Natural killer cell treated with Interleukin-12 subunit alpha and Interleukin-12 subunit beta and Interleukin-15 and Interleukin-18, amount 100 ng/mL, for 72 hours (primary cell): ENCODE data around the gene MFSD6. TPM values are rescaled to one million over a fixed set of nuclear protein-coding genes. Genes with fewer than 3 reads are reported as not detected.
"Not testable (repeated sequence)": the region's sequence is repeated elsewhere in the genome, so short reads cannot be mapped to it uniquely, and the experiment has no call there.

Experiments
- ATAC-seq, 2 donors: fragments of 150-1000 bp; cut with Tn5 transposase in 1 of 2; sonication (Bioruptor Pico), chemical (Tn5 transposase) in 1 of 2; 2 replicates each; pipeline ENCODE4 v1.10.0; 2021
- DNase-seq: peaks from one replicate; pipeline ENCODE4 v3.0.0; 2022; ENCODE audit warnings: low spot score
- H3K27ac Mint-ChIP-seq, 2 donors: 1 replicate in 1 of 2; 2 replicates in 1 of 2; pipeline ENCODE4 v1.8.0; 2022; ENCODE audit warnings: mixed read lengths in 2 of 2, mild to moderate bottlenecking in 1 of 2, moderate library complexity in 1 of 2
- H3K27me3 Mint-ChIP-seq, 2 donors: 1 replicate in 1 of 2; 2 replicates in 1 of 2; pipeline ENCODE4 v1.8.0; 2022; ENCODE audit warnings: mixed read lengths in 2 of 2
- H3K36me3 Mint-ChIP-seq: one replicate; pipeline ENCODE4 v1.8.0; 2022; ENCODE audit warnings: mixed read lengths
- H3K4me1 Mint-ChIP-seq, 2 donors: 1 replicate in 1 of 2; 2 replicates in 1 of 2; pipeline ENCODE4 v1.8.0; 2022; ENCODE audit warnings: low read depth in 2 of 2, mixed read lengths in 2 of 2, mild to moderate bottlenecking in 1 of 2
- H3K4me3 Mint-ChIP-seq: one replicate; pipeline ENCODE4 v1.8.0; 2022; ENCODE audit warnings: mixed read lengths
- H3K9me3 Mint-ChIP-seq: 2 replicates; pipeline ENCODE4 v1.8.0; 2022; ENCODE audit warnings: mixed read lengths
- total RNA-seq, 2 donors: library from RNA; stranded (reverse); gene quantifications; one replicate each; pipeline ENCODE4 v1.2.3, GENCODE V29; 2022

MFSD6 gene
- total RNA-seq, 2 donors from 2014 or later, result 44.9 to 48.1 TPM

DNA sequence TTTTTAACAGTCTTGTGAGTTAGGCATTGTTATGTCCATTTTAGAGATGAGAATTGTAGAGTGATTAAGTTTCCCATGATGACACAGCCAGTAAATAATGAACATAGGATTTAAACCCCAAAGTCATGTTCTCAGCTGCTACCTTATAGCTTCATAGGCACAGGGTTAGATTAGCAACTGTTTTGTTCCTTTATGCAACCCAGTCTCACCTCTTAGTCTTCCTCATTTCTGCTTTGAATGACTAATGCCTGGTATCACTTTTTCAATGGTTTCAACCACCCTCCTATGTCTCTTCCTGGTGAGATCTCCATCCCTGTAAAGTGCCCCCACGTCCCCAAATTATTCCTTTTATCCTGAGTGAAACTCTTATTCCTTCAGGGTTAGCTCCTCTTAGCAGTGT, 44.3 kb downstream of the MFSD6 start:
- ATAC-seq (peak in 1 of 2 donors; percentile 38), DNase-seq (no peak)
- peak overlapping the region in 1 of 2 donors; percentile 4 for H3K27ac Mint-ChIP-seq
- no peaks in the 10 kb centered on the region for H3K27me3 Mint-ChIP-seq
- no peak overlapping the region for H3K4me3 Mint-ChIP-seq
- peaks cover 35 to 44% of the 10 kb centered on the region in 2 donors for H3K4me1 Mint-ChIP-seq
- H3K9me3 Mint-ChIP-seq, result no peaks in the 10 kb centered on the region
- no peaks in the 10 kb centered on the region for H3K36me3 Mint-ChIP-seq

DNA sequence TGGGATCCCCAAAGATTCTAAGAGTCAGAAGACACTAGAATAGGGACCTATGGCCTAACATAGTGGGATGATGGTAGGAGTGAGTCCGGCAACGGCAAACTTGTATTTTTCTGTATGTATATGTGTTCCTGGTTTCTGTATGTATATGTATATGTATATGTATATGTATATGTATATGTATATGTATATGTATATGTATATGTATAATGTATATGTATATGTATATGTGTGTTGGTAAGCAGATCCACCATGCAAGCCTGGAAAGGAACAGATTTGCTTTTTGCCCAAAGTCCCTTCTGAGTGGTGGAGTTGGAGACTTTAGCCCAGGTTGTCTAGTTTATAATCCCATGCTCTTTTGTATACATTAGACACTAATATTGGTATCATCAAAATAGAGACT, 46.6 kb downstream of the MFSD6 start:
- H3K4me1 Mint-ChIP-seq, result peaks cover 35 to 41% of the 10 kb centered on the region in 2 donors
- no peak for ATAC-seq
- no peak for DNase-seq
- peaks cover 4% of the 10 kb centered on the region for H3K36me3 Mint-ChIP-seq
- H3K27me3 Mint-ChIP-seq, result no peaks in the 10 kb centered on the region
- H3K4me3 Mint-ChIP-seq, result no peak overlapping the region
- no peak overlapping the region for H3K27ac Mint-ChIP-seq
- no peaks in the 10 kb centered on the region for H3K9me3 Mint-ChIP-seq

DNA sequence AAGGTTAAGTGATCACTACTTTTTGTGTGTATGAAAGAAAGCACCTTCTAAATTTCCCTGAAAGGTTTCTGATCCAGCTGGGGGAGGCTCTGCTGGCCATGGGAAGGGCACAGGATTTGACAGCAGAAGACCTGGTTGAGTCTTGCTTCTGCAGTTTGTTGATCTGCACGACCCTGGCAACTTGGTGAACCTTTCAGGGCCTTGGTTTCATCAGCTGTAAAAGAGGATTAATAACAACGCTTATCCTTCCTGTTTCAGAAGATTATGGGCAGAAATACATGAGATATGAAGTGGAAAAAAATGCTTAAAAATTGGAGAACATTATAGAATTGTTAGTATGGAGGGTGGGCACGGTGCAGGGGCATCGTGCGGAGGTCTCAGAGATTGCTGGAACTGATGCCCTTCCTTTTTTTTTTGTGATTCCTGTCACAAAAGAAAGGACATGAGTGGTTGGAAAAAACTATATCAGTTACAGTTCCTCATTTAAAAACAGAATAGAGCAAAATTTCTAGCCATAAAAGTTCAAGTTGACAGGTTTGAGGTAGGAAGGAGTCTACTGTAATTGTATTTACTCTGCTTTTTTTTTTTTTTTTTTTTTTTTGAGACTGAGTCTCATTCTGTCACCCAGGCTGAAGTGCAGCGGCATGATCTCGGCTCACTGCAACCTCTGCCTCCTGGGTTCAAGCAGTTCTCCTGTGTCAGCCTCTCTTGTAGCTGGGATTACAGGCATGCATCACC, 47.4 kb downstream of the MFSD6 start:
- Mint-ChIP-seq H3K4me1 (peaks cover 42 to 43% of the 10 kb centered on the region in 2 donors), H3K27me3 (no peaks in the 10 kb centered on the region), H3K27ac (no peak overlapping the region), H3K36me3 (peaks cover 4% of the 10 kb centered on the region), H3K4me3 (no peak overlapping the region), H3K9me3 (no peaks in the 10 kb centered on the region)
- DNase-seq (no peak), ATAC-seq (no peak)

DNA sequence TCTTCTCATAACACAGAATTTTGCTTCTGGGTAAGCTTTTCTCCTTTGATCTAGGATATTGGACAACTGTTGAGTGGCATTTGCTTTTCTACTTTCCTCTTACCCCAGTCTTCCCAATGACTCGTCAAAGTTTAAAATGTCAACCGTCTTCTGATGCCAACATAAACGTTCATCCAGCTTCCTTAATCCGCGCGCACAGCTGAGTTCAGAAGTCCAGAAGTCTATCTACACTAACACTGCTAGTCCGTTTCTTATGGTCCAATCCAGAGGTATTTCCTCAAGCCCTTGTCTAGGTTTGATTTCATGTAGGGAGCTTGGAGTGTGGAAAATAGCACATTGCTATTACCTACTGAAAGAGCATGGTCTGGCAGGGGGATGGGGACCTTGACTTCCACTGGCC, 48.7 kb downstream of the MFSD6 start:
- no peak overlapping the region for H3K27ac Mint-ChIP-seq
- H3K9me3 Mint-ChIP-seq, result no peaks in the 10 kb centered on the region
- no peak for ATAC-seq
- no peaks in the 10 kb centered on the region for H3K27me3 Mint-ChIP-seq
- peaks cover 4% of the 10 kb centered on the region for H3K36me3 Mint-ChIP-seq
- no peak overlapping the region for H3K4me3 Mint-ChIP-seq
- DNase-seq, result no peak
- H3K4me1 Mint-ChIP-seq, result peaks cover 32 to 37% of the 10 kb centered on the region in 2 donors

DNA sequence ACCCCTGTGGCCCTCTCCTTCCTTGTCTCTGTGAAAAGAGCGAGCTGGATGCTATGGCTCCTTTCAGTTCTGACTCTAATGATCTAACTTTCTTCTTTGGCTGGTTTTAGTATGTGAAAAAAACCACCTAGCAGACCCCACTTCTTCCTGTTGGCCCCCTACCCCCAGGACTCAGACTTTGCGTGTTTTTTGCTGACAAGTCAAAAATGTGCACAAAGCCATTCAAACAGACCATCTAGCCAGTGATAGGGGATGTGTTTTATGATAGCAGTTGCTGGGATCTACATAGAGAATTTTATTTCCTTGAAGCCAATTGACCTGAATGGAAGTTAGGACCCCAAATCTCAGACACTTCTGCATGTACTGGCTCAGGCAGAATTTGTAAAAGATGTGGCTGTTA, 49.1 kb downstream of the MFSD6 start:
- H3K36me3 Mint-ChIP-seq, result peaks cover 4% of the 10 kb centered on the region
- no peaks in the 10 kb centered on the region for H3K27me3 Mint-ChIP-seq
- H3K9me3 Mint-ChIP-seq, result no peaks in the 10 kb centered on the region
- H3K27ac Mint-ChIP-seq, result no peak overlapping the region
- peaks cover 28 to 37% of the 10 kb centered on the region in 2 donors for H3K4me1 Mint-ChIP-seq
- DNase-seq, result no peak
- H3K4me3 Mint-ChIP-seq, result no peak overlapping the region
- no peak for ATAC-seq

DNA sequence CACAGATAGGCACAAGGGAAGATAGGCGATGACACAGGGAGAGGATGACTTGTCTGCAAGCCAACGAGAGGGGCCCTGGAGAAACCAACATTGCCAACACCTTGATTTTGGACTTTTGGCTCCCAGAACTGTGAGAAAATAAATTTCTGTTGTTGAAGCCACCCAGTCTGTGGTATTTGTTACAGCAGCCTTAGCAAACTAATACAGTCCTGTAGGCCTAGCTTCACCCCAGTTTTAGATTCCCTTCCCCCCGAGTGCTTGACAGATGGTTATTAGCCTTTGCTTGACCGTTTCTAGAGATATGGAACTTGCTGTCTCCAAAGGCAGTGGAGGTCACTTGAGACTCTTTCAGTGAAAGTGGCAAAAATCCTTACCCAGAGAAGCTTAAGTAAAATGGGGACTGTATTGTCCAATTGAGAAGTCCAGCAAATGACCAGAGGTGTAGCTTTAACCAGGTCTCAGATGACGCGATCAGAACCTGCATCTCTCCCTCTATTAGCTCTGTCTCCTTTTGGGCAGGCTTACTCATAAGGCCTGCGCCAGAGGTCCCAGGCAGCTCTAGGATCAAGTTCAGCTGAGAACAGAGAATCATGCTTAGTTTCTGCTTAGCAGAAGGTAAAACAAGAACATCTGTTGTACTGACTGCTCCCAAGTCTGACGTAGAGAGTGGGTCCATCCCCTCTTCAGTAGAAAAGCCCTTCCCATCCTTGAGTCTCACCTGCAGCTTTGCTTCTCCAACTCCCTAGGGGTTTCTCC, 50.4 kb downstream of the MFSD6 start:
- H3K9me3 Mint-ChIP-seq, result no peaks in the 10 kb centered on the region
- H3K27ac Mint-ChIP-seq, result no peak overlapping the region
- H3K4me1 Mint-ChIP-seq, result peaks cover 26 to 28% of the 10 kb centered on the region in 2 donors
- ATAC-seq (no peak), DNase-seq (no peak)
- no peak overlapping the region for H3K4me3 Mint-ChIP-seq
- H3K27me3 Mint-ChIP-seq, result no peaks in the 10 kb centered on the region
- peaks cover 4% of the 10 kb centered on the region for H3K36me3 Mint-ChIP-seq

DNA sequence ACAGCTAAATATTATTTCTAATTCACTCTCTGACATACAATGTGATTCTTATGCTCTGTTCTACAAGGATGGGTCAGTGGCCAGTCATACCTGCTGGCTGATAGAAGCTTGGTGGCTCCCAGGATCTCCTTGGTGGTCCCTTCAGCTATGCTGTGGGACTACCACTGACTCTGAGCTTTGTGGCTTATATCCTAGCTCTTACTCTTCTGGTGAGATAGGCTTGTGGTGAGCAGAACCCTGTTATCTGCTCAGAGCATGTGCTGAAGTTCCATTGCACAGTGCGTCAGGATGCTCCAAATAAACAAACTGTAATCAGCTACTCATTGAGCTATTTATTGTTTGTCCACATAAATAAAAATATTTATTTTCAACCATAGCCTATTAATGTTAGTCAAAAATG, 51.7 kb downstream of the MFSD6 start:
- Mint-ChIP-seq H3K9me3 (no peaks in the 10 kb centered on the region), H3K36me3 (peaks cover 4% of the 10 kb centered on the region), H3K27ac (no peak overlapping the region), H3K4me1 (peaks cover 31 to 36% of the 10 kb centered on the region in 2 donors), H3K4me3 (no peak overlapping the region), H3K27me3 (no peaks in the 10 kb centered on the region)
- ATAC-seq (no peak), DNase-seq (no peak)

DNA sequence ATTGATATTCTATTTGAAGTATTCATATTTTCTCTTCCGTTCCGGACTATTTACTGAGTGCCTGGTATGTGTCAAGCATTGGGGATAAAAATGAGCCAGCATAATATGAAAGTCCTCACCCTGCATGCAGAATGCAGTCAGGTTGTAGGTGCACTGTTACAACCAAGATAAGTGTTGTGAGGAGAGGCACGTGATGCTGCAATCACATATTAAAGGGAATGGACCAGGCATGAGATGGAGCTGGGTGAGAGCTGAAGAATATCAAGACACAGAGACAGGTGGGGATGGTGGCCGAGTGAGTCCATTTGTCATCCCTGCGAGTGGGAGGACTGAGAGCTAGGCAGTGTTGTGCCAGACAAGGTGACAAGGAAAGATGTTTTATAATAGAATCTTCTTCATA, 52.3 kb downstream of the MFSD6 start:
- H3K4me3 Mint-ChIP-seq, result no peak overlapping the region
- no peak for ATAC-seq
- H3K36me3 Mint-ChIP-seq, result peaks cover 4% of the 10 kb centered on the region
- H3K27me3 Mint-ChIP-seq, result no peaks in the 10 kb centered on the region
- no peak overlapping the region for H3K27ac Mint-ChIP-seq
- H3K9me3 Mint-ChIP-seq, result no peaks in the 10 kb centered on the region
- DNase-seq, result no peak
- peaks cover 32 to 41% of the 10 kb centered on the region in 2 donors for H3K4me1 Mint-ChIP-seq

DNA sequence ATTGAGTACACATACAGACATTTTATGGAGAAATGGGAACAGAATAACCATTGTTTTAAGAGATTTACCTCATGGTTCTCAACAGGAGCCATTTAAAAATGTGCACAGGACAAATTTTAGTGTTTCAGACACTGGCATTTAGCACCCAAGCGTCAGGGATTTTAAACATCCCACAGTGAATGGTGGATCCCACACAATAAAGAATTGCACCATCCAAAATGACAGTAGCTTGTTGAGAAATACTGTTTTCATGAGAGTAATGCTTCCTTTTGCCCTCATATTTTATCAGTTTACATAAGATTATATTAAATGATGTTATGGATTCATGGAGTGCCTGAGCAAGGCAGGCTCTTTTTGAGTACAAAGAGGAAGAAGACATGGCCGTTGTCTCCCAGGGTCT, 54.0 kb downstream of the MFSD6 start:
- Mint-ChIP-seq H3K36me3 (peaks cover 4% of the 10 kb centered on the region), H3K27me3 (no peaks in the 10 kb centered on the region), H3K4me3 (no peak overlapping the region), H3K4me1 (peaks cover 34 to 41% of the 10 kb centered on the region in 2 donors), H3K27ac (no peak overlapping the region), H3K9me3 (no peaks in the 10 kb centered on the region)
- DNase-seq (no peak), ATAC-seq (no peak)

DNA sequence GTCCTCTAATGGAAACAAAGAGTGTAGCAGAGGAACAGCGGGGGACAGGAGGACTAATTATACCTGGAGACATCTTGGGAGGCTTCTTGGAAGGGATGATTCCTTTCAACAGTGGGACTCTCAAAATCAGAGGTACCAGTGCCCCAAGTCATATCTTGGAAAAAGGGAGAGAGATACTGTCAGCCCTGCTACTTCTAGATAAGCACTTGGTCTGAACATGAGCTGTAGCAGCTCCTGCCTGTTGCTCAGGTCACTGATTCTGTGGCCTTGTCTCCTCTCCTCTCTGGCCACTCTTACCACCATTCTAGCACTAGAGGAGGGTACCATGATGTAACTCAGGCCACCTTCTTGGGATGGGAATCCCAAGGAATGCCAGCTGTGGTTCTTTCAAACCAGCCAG, 54.5 kb downstream of the MFSD6 start:
- ATAC-seq (no peak), DNase-seq (no peak)
- no peak overlapping the region for H3K27ac Mint-ChIP-seq
- peaks cover 33 to 41% of the 10 kb centered on the region in 2 donors for H3K4me1 Mint-ChIP-seq
- peaks cover 4% of the 10 kb centered on the region for H3K36me3 Mint-ChIP-seq
- H3K4me3 Mint-ChIP-seq, result no peak overlapping the region
- no peaks in the 10 kb centered on the region for H3K9me3 Mint-ChIP-seq
- H3K27me3 Mint-ChIP-seq, result no peaks in the 10 kb centered on the region

DNA sequence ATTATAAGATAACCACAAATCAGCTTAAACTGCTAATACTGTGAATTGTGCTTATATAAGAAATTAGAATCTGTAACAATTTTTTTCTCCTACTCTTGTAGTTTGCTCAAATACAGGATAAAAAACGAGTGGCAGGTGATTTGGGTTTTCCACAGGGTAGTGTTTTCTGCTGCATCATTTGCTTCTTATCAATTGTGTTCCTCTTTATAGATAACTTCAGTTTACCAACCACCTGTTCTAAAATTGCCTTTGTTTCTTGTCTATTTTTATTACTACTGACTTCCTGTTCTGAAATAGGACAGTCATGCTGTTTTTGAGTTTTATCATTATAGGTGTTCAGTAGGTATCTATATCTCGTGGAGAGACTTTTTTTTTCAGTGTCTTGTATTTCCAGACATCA, 56.9 kb downstream of the MFSD6 start:
- Mint-ChIP-seq H3K27ac (no peak overlapping the region), H3K9me3 (no peaks in the 10 kb centered on the region), H3K27me3 (no peaks in the 10 kb centered on the region)

DNA sequence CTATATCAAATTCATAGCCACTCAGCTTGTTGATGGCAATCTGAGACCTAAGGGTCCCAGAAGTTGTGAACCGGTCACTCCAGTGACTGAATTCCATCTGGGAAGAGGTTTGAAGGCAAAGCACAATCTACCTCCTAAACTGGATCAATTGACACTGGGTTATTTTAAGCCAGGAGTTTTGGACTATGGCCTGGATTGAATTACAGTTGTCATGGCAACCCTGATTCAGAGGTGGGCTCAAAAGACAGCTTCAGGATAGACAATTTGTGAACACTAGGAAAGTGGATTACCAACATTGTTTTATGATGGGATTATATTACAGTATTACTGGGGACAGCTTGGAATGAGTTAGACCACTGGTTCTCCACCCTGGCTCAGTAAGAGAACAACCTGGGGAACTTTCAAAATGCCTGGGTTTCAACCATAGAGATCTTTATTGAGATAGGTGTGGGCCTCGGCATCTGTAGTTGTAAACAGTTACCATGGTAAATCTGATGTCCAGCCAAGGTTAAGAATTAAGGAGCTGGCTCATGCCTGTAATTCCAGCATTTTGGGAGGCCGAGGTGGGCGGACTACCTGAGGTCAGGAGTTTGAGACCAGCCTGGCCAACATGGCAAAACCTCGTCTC, 58.8 kb downstream of the MFSD6 start:
- H3K27ac Mint-ChIP-seq, result no peak overlapping the region
- H3K36me3 Mint-ChIP-seq, result peaks cover under 1% of the 10 kb centered on the region
- no peak overlapping the region for H3K4me3 Mint-ChIP-seq
- H3K27me3 Mint-ChIP-seq, result no peaks in the 10 kb centered on the region
- no peaks in the 10 kb centered on the region for H3K9me3 Mint-ChIP-seq
- H3K4me1 Mint-ChIP-seq, result peaks cover 29 to 39% of the 10 kb centered on the region in 2 donors
- ATAC-seq (no peak), DNase-seq (no peak)

More for the DNA sequence above, 56.9 kb downstream of the MFSD6 start:
- Mint-ChIP-seq H3K4me1 (peaks cover 37 to 43% of the 10 kb centered on the region in 2 donors), H3K4me3 (no peak overlapping the region), H3K36me3 (no peaks in the 10 kb centered on the region)
- DNase-seq (no peak), ATAC-seq (no peak)

DNA sequence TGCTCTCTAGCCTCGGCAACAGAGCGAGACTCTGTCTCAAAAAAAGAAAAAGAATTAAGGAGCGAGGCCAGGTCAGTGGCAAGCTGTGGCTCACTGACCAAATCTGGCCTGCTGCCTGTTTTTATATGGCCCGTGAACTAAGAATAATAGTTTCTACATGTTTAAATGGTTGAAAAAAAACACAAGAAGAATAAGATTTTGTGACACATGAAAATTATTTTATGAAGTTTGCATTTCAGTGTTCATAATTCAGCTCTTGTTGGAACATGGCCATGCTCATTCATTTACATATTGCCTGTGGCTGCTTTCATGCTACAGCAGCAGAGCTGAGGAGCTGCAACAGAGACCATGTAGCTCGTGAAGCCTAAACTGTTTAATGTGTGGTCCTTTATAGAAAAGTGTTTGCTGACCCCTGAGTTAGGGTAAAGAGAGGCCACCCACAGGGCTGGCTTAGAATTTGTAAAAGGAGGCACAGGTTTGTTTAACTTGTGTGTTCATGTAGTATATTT, 59.5 kb downstream of the MFSD6 start:
- DNase-seq (no peak), ATAC-seq (no peak)
- Mint-ChIP-seq H3K27me3 (no peaks in the 10 kb centered on the region), H3K27ac (peak overlapping the region; percentile 2 to 23), H3K4me1 (peaks cover 26 to 39% of the 10 kb centered on the region in 2 donors), H3K4me3 (no peak overlapping the region), H3K9me3 (peaks cover 5% of the 10 kb centered on the region), H3K36me3 (peaks cover 7% of the 10 kb centered on the region)

DNA sequence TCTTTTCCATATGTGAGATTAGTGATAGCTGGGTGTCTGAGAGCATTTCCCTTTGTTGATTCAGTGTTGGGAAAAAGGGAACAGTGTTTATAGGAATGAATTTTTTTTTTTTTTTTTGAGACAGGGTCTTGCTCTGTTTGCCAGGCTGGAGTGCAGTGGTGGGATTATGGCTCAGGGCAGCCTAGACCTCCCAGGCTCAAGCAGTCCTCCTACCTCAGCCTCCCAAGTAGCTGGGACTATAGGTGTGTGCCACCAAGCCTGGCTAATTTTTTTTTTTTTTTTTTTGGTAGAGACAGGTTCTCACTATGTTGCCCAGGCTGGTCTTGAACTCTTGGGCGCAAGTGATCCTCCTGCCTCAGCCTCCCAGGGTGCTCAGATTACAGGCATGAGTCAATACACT, 60.2 kb downstream of the MFSD6 start:
- peak overlapping the region; percentile 2 to 23 for H3K27ac Mint-ChIP-seq

More for the DNA sequence above, 60.2 kb downstream of the MFSD6 start:
- ATAC-seq, H3K36me3 Mint-ChIP-seq, H3K27me3 Mint-ChIP-seq, H3K9me3 Mint-ChIP-seq, H3K4me3 Mint-ChIP-seq, DNase-seq: not testable (repeated sequence)
- H3K4me1 Mint-ChIP-seq, result peaks cover 23 to 39% of the 10 kb centered on the region in 2 donors
